NCI-H1092 treated with DMSO at 0.1 percent for 48 hours (cell line): ENCODE measurements around the gene DSC2.
"Not testable (repeated sequence)": the region's sequence is repeated elsewhere in the genome, so short reads cannot be mapped to it uniquely, and the experiment has no call there.

ENCODE experiments used
- DNase-seq: peaks from one replicate; lab custom pipeline; 2025; lab: John Stamatoyannopoulos, UW

DSC2 gene

GRCh38 chr18:31102025-31102684 is at the start of gene DSC2:
Gene DSC2, minus strand, starts transcription at chr18:31102421. Its CDS starts 450 bp downstream, at chr18:31101971.
- DNase-seq, result no peak

GRCh38 chr18:31149351-31149750 is 47.1 kb upstream of the DSC2 start:
- DNase-seq, result no peak

- no peak for DNase-seq
These were observed 46.4 kb upstream of the DSC2 start for GRCh38 chr18:31148600-31148999.

- DNase-seq, result no peak
These were observed 44.6 kb upstream of the DSC2 start for GRCh38 chr18:31146809-31147208.

GRCh38 chr18:31143025-31143424 is 40.8 kb upstream of the DSC2 start:
- no peak for DNase-seq

GRCh38 chr18:31138709-31139108 is 36.5 kb upstream of the DSC2 start:
- DNase-seq, result no peak

- no peak for DNase-seq
These were observed 32.8 kb upstream of the DSC2 start for GRCh38 chr18:31134988-31135529.

GRCh38 chr18:31129398-31130115 is 27.3 kb upstream of the DSC2 start:
- no peak for DNase-seq

GRCh38 chr18:31125878-31126277 is 23.7 kb upstream of the DSC2 start:
- no peak for DNase-seq

- not testable (repeated sequence) for DNase-seq
These were observed 20.9 kb upstream of the DSC2 start for GRCh38 chr18:31123125-31123524.

GRCh38 chr18:31120594-31120993 is 18.4 kb upstream of the DSC2 start:
- DNase-seq, result no peak

- no peak for DNase-seq
These were observed 14.8 kb upstream of the DSC2 start for GRCh38 chr18:31116853-31117595.

GRCh38 chr18:31112804-31113203 is 10.6 kb upstream of the DSC2 start:
- DNase-seq, result no peak

- no peak for DNase-seq
These were observed 3.5 kb upstream of the DSC2 start for GRCh38 chr18:31105733-31106132.

GRCh38 chr18:31104444-31104843 is 2.2 kb upstream of the DSC2 start:
- no peak for DNase-seq

- DNase-seq, result no peak
These were observed 1.2 kb upstream of the DSC2 start for GRCh38 chr18:31103423-31103822.

- no peak for DNase-seq
These were observed 720 bp upstream of the DSC2 start for GRCh38 chr18:31102941-31103340.

- DNase-seq, result no peak
These were observed 817 bp downstream of the DSC2 start for GRCh38 chr18:31101183-31102024.

GRCh38 chr18:31100436-31101182 is 1.6 kb downstream of the DSC2 start:
- DNase-seq, result no peak

- DNase-seq, result no peak
These were observed 2.6 kb downstream of the DSC2 start for GRCh38 chr18:31099450-31100230.
